CD4-positive, alpha-beta T cell treated with Interleukin-4 for 1 hour (primary cell): ENCODE data around the gene DSE.

Experiments
- DNase-seq, 2 donors: peaks; one replicate each; pipeline ENCODE4 v3.0.0-alpha.2; 2020 to 2022

DSE gene

GRCh38 chr6:116389357-116389756, 18.6 kb downstream of the DSE start:
- no peak for DNase-seq

- peak in 1 of 2 donors; percentile 34 for DNase-seq
Measured at GRCh38 chr6:116390581-116390980, 19.8 kb downstream of the DSE start.

DNA sequence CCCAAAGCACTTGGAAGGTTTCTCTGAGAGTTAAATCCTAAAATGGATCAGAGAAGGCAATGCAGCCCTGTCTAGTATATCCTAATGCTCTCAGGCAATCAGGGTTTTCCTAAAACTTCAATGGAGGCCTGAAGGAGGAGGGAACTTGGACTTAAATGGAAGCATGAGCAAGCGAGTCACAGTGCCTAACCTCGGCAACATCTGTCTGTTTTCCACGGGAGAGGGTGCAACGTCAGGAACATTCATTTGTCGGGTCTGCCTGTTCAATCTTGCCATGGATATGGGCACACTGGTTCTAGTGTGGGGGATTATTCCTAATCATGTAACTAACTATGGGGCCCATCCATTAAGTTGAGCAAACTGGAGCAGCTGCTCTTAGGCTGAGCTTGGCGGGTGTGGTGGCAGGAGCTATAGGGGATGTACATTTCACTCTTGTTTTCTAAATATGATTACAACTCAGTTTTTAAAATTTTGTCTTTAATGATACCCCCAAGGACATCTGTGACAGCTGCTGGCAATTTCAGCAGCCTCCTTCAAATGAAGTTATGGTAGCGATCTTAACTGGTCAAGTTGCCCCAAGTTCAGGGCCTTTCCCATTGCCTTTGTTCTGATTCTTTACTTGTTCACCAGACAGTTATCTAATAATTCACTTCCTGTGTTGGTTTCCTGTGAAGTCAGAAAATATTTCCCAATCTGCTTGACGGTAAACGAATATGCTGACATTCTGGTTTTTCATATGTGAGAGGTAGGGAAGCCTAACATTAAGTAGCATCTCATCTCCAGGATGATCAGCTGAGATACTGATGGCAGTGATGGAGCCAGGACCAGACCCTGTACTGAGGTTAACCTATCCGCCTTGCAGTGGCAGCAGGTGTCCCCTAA, 21.6 kb downstream of the DSE start:
- peak; percentile 52 to 75 for DNase-seq

DNA sequence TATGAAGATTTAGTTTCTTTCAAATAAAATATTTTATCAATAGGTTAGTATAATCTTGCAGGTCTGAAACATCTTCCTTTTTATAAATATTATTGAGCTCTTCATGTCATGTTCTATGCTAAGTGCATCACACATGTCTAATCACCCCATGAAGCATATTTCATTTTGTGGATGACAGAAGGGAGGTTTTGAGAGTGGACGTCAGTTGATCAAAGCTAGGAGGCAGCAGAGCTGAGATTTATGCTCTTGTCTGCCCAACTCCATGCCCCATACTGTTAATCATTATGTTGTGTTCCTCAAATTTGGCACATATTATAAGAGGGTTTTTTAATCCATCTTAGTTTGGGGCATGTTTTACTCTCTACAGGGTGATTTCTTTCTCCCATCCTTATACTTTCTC, 22.7 kb downstream of the DSE start:
- no peak for DNase-seq

GRCh38 chr6:116395647-116396046, 24.9 kb downstream of the DSE start:
- no peak for DNase-seq

- DNase-seq: no peak
Measured at GRCh38 chr6:116396441-116396840, 25.7 kb downstream of the DSE start.

DNA sequence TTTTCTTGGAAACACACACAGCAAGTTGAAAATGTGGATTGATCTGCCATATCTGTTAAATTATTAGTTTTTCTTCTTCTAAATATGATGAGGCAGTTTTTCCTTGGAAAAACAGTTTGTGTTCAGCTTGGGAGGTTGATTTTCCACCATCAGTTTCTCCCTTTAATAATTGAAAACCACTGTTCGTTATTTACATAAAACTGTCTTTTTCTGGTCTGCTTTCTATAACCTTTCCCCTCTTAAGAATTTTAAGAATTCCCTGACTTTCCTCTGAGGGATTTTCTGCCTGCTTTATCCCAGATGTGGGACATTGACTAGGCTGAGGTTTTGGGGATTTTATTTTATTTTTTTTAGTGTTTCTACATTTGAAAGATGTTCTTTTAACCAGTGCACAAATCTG, 27.2 kb downstream of the DSE start:
- no peak for DNase-seq

GRCh38 chr6:116398316-116399010, 27.7 kb downstream of the DSE start:
- no peak for DNase-seq

GRCh38 chr6:116399287-116399686, 28.5 kb downstream of the DSE start:
- no peak for DNase-seq

- no peak for DNase-seq
Measured at GRCh38 chr6:116400328-116400727, 29.6 kb downstream of the DSE start.

GRCh38 chr6:116402108-116402937, 31.6 kb downstream of the DSE start:
- DNase-seq: no peak

DNA sequence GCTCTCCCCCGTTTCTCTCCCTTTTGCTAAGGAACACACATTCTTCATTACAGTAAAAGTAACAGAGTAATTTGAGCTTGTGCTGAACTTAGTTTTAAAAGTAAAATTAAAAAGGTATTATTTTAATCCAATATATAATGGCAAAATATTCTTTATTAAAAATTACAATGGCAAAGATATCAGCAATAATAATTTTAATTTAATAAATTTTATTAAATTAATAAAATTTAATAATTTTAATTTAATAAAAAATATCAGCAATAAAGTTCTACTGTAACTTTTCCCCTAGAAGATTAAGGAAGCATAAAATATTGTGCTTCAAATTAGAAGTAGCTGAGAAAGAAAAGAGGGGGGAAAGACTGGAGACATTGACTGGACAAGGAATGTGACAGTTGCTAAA, 32.5 kb downstream of the DSE start:
- DNase-seq: no peak

DNA sequence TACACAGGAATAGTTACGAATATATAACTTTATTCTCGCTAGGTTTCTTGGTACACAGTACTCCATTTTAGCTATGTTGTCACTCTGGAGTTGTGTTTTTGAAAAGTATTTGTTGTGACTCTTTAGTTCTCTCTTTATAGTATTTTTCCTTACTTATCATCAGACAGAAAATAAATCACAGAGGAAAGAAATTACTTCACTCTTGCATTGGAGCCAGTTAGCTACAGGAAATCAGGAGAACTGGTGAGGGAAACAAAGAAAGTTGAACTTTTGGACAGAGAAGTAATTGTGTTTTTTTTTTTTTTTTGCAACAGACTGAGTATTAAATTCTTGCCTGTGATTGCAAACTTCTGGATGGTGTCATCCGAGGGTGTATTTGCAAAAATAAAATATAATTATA, 33.9 kb downstream of the DSE start:
- DNase-seq: no peak

- DNase-seq: no peak
Measured at GRCh38 chr6:116405138-116405537, 34.4 kb downstream of the DSE start.

DNA sequence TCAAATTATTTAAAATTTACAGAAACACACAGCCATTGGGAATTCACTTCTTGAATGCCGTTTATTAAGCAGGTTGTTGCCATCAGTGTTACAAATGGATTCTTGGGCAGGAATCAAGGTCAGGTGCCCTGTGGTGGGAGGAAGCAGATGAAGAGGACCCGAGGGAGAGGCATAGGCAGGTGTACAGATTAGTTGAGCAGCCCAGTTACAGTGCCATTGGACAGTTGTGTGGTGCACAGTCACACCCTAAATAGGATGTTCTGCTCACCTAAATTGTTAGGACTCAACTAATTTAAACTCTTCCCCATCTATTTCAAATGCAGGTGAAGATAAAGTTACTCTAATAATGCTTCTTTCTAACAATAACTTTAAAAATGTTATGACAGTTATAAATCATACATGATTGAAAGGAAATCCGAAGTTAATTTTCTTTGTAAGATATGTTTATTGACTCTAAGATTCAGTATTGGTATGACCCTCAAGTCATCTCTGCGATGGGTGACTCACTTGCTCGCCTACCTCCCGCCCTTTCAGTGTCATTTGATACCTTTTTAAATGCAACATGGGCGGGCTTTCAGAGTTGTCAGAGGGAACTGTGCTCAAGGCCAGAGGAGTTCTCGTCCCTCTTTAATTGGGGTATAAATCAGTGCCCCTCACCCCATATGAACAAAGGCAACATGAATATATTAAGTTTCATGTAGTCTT, 35.1 kb downstream of the DSE start:
- DNase-seq: no peak

GRCh38 chr6:116406678-116407345, 36.1 kb downstream of the DSE start:
- DNase-seq: no peak

DNA sequence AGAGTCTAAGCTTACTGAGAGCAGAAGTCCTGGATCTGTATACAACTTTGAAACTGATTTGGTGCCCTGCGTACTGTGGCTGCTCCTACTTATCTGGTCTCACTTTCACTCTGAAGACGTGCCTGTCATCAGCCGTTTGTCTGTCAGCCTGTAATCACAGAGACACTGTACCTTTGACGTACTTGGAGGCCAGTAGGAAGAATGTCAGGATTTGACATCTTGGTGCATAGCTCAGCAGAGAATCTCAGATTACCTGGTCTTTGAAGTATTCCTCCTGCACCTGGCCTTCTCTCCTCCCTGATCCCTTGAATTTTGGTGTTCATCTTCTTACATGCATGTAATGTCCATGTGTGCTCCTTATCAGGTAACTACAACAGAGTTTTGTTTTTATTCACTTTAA, 37.7 kb downstream of the DSE start:
- no peak for DNase-seq

DNA sequence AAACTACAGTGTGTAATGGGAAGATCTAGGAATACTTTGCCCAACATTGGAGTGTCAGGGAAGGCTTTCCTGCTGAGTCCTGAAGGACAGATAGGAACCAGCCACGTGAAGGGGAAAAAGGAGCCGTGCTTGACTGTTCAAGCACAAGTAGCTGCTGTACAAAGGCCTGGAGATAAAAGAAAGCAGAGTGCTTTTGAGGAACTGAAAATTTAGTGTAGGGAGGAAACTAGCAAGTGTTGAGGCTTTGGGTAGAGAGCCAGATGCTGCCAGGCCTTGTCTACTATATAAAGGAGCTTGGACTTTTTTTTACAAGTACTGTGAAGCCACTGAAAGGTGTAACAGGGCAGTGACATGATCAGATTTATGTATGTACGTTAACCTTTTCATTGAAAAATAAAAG, 39.0 kb downstream of the DSE start:
- peak in 1 of 2 donors; percentile 38 for DNase-seq

GRCh38 chr6:116411284-116411623, 40.5 kb downstream of the DSE start:
- DNase-seq: no peak

- DNase-seq: no peak
Measured at GRCh38 chr6:116412270-116412669, 41.5 kb downstream of the DSE start.

DNA sequence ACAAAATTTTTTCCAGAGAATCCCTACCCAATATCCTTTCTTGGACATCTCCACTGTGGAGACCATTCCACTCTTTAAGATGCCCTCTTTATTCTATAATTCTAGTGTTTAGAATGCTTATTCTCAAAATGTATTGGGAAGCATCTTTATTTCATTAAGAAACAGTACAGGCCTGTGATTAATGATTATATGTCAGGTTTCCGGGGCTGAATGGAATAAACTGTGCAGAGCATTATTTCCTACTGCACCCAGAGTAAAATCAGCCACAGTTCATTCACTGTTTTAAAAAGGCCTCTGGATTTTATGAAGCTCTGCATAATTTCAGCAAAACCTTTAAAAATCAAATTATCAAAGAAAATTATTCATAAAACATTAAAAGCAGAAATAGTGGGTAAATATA, 42.6 kb downstream of the DSE start:
- DNase-seq: no peak

DNA sequence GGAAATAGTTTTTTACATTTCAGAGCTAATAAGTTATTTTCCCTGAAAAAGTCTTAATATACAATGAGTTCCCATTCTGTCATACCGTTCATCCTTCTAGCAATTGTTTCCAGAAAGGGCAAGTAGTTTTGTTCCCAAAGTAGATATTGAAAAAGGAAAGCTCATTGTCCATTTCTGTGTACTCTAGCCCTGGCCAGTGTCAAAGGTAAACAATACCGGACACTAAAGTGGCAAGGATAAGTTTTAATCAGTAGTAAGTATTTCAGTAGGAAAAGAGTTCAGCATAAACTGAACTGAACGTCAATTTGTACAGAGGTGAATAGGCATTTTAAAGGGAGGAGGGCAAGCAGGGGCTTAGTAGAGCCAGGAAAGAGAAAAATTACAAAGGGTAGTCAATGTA, 46.9 kb downstream of the DSE start:
- no peak for DNase-seq
